Measurements from ENCODE around the gene TRIM29.
"Not testable (repeated sequence)": the region's sequence is repeated elsewhere in the genome, so short reads cannot be mapped to it uniquely, and the experiment has no call there.

Gene TRIM29

DNA sequence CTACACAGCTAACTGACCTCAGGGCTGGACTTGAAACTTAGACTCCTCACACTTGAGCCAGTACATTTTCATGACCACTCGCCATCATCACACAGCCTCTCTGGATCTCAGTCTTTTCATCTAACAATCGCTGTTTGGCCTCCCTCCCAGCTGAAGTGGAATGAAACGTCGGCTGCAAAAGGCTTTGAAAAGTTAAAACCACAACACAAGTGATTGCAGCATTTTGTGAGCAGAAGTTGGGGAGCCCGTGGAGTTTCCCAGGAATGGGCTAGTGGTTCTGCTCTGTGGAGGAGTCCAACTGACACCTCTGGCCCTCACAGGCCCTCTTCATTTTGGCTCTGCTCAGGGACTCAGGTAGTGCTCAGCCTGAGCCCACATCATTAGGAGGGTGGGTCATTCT lies 35.9 kb upstream of the TRIM29 start:
- DNase-seq (ENCODE audit: low read depth, low spot score) = no peak
- H3K4me3 ChIP-seq (ENCODE audit: low read length) = no peak overlapping the region

DNA sequence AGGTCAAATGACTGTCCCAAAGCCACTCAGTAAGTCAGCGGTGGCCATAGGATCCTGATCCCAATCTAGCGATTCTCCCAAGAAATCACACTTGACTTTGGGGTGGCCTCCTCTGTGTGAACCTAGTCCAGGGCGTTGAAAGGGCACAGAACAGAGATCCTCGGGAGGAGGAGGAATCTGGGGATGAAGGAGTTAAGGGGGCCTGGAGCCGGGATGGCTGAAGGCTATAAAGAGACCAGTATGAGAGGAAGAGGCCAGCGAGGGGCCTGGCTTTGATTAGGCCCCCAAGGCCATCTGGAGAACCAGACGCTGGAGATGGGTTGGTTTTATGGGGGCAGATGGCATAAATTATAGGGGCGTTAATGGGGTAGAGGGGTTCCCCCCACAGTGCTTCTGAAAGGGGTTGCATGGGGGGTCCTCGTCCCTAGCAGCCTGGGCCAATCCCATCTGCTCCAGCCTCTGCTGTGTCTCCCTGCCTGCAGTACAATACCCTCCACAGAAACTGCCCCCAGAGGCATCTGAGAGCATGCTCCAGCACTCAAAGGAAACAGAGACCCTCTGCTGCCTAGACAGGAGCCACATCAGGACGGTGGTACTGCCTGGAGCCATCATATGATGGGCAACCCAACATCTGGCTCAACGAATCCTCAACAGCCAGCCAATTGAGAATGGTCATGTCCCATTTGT lies 35.2 kb upstream of the TRIM29 start:
- no peak for DNase-seq (ENCODE audit: low read depth, low spot score)
- no peak overlapping the region for H3K4me3 ChIP-seq (ENCODE audit: low read length)

DNA sequence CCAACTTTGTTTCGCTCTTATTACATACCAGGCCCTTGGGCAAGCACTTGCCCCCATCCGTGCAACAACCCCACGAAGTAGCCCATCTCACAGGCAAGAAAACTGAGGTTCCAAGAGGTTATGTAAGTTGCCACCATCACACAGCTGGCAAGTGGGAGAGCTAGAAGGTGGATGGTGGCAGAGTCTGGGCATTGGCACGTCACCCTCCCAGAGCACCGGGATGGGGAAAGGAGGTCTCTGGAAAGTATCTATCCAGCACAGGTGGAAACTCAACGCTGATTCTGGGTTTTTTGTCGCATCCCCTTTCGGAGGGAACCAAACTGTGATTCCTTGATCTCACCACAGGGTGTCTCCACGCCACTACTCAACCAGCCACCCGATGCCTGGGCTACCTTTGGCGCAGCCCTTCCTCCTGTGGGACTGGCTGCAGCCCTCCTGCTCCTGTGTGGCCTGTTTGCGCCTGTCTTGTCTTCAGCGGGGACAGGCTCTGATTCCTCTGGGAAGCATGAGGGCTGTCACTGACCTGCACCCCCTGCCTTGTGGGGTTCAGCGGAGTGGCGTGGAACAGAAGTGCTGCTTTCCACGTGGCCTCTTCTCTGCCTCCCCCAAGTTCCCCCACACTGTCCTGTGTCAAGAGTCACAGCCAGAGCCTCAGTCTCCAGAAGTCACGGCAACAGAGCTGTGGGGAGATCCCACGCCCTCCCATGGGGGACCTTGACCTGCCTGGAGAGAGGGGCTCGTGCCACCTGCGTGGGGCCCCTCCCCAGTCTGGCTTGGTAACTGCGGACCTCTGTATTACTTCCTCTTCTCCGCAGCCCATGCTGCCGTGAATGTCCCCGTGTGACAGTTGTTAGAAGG lies 34.4 kb upstream of the TRIM29 start:
- peak; percentile 35 for DNase-seq (ENCODE audit: low read depth, low spot score)
- H3K4me3 ChIP-seq (ENCODE audit: low read length) = no peak overlapping the region

DNA sequence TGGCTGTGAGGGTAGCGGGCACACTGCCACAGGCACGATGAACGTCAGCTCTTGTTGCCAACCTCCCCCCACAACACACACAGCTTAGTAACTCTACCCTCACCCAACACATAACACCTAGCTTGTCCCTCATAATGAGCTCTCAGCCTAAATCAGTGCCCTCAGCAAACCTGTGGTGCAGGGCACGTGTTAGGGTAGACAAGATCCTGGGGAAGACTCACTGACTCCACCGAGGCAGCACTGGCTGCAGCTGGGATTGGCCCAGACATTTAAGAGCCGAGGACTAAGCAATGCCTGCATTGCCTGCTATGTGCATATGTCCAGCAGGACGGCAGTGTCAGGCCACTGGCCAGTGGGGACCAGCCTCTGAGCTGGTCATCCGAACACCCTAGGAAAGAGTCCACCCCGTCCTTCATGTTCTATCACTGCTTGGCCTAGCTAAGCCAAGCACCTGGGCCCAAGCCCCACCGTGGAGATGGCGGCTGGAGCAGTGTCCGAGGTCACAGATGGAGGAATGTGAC lies 32.9 kb upstream of the TRIM29 start:
- DNase-seq (ENCODE audit: low read depth, low spot score) = no peak
- H3K4me3 ChIP-seq (ENCODE audit: low read length) = no peak overlapping the region

DNA sequence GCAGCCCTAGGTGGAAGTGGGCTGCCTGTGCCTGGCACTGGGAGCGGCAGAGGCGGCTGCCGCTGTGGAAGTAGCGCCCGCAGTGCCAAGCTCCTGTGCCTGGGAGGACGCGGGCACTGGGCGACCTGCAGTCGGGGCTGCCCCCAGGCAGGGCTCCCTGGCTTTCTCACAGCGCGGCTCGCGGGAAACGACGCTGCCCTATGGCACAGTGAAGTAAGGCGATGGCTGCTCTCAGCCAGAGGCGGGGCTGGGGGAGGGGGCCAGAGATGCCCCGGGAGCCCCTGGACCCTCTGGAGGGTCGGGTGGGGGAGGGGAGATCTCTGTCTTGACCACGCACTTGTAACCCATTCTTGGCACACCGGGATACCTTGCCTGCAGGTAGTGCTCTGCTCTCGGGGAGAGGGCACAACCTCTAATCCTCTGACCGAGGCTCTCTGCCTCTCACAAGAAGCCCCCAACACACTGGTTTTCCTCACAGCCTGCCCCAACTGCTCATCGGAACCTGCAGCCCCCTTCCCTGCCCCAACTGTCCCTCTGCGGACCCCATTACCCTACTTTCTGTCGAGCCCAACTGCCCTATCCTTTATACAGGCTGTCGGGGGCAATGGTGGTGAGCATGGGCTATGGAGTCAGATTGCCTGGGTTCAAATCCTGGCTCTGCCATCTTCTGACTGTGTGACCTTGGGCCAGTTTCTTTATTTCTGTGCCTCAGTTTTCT lies 32.2 kb upstream of the TRIM29 start:
- no peak overlapping the region for H3K4me3 ChIP-seq (ENCODE audit: low read length)
- DNase-seq (ENCODE audit: low read depth, low spot score) = no peak

DNA sequence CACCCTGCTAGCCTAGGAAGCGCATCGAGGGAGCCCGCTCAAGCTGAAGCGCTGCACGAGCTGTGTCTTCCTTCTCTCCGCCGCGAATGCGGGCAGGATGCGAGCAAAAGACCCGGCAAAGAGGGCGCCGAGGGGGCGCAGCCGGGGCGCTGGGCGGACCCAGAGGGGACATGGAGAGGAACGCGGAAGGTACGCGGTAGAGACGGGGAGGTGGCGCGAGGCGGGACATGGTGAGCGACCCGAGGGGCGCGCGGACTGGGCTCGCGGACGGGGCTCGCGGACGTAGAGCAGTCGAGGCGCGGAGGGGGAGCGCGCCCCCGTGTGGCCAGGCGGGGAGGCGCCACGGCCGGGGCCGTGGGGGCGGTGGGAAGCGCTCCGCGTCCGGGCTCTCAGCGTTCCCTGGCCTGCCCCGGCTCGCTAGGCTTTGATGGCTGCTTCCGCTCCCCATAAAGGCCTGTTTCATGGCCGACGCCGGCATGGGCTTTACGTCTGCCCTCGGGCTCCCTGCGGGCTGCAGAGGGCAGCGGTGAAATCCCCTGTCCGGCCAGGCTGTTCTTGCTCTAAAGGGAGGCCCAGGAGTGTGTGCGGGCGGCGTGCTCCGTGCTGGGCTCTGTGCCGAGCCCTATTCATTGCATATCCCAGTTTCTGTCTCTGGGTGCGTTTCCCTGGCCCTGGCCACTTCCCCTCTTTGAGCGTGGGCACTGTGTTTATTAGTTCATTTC lies 31.2 kb upstream of the TRIM29 start:
- DNase-seq (ENCODE audit: low read depth, low spot score) = peak; percentile 18
- peak overlapping the region; percentile 46 for H3K4me3 ChIP-seq (ENCODE audit: low read length)

DNA sequence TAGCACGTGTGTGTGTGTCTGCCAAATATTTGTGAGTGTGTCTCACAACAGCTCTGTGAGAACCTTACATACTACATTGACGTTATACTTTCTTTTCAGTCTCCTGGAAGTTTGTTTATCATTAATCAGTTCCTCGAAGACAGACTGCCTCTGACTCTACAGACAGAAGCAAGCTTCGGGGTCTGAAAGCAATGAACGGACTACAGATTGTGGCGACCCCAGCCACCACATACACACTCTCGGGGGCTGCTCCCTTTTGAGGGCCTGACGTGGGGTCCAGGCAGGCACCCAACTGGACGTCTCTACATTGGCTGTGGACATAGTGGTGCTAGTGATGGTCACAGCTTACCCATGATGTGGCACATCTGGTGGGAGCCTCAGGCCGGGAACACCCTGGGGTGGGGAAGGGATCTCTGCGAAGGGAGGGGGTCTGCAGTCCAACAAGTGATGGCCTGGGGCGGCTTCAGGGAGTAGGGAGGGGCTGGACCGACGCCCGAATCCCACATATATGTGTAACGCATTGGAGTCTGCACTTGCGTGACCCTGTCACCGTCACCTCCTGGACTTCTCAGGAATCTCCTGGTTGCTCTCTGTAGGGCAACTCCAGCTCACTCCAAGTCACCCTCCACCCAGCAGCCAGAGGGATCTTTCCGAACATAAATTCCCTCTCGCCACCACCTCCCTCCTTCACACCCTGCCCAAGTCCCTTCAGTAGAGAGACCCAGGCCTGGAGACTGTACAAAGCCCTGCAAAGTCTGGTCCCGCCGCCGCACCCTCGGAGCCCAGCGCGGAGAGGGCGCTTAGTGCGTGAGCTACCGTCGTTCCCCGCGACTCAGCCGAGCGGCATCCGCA lies 30.4 kb upstream of the TRIM29 start:
- H3K4me3 ChIP-seq (ENCODE audit: low read length) = peak overlapping the region; percentile 46
- no peak for DNase-seq (ENCODE audit: low read depth, low spot score)

DNA sequence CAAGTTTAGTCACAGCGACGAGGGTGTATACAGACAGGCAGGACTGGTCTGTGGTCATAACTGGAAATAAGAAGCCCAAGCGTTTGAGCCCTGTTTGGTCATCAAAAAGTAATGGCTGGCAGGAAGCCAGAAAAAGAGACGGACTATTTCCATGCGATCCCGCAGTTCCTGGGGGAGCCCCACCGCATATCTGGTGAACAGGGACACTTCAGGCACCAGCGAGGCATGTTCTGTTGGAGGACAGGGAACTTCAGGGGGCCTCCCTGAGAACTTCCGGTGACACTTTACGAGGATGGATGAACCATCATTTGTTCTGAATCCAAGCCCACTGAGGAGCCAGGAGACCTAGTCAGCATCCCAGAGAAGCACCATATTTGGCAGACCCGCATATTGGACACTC lies 29.7 kb upstream of the TRIM29 start:
- no peak overlapping the region for H3K4me3 ChIP-seq (ENCODE audit: low read length)
- no peak for DNase-seq (ENCODE audit: low read depth, low spot score)

DNA sequence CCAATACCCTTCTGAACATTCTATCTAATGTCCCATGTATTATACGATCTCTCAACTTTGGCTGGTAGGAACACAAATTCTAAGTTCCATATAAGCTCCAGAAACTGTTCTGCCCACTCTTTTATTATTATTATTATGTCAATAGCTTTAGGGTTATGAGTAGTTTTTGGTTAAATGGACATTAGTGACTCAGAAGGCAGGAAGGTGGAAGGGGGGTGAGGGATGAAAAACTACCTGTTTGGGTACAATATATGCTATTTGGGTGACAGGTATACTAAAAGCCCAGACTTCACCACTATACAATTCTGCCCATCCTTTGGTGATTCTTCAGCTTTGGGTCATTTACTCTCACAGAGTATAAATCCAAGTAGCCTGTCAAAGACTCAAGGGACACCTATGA lies 22.5 kb upstream of the TRIM29 start:
- H3K4me3 ChIP-seq (ENCODE audit: low read length) = no peak overlapping the region
- no peak for DNase-seq (ENCODE audit: low read depth, low spot score)

DNA sequence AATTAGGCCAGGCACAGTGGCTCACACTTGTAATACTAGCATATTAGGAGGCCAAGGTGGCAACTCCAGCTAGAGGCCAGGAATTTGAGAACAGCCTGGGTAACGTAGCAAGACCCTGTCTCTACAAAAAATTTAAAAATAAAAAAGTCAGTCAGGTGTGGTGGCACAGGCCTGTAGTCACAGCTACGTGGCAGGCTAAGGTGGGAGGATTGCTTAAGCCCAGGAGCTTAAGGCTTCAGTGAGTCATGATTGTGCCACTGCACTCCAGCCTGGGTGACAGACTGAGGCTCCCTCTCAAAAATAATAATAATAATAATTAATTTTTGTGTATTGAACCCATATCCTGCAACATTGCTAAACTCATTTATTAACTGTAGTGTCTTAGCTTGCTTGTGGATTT lies 15.3 kb upstream of the TRIM29 start:
- H3K4me3 ChIP-seq (ENCODE audit: low read length) = no peak overlapping the region
- no peak for DNase-seq (ENCODE audit: low read depth, low spot score)

DNA sequence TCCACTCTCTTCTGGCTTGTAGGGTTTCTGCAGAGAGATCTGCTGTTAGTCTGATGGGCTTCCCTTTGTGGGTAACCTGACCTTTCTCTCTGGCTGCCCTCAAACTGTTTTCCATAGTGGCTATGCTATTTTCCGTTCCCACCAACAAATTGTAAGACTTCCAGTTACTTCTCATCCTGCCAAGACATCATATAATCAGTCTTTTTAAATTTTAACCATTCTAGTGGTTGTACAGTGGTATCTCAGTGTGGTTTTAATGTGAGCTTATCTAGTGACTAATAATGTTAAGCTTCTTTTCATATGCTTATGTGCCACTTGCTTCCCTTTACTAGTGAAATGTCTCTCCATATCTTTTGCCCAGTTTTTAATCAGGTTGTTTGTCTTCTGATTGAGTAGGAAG lies 13.6 kb upstream of the TRIM29 start:
- no peak for DNase-seq (ENCODE audit: low read depth, low spot score)
- H3K4me3 ChIP-seq (ENCODE audit: low read length) = no peak overlapping the region

DNA sequence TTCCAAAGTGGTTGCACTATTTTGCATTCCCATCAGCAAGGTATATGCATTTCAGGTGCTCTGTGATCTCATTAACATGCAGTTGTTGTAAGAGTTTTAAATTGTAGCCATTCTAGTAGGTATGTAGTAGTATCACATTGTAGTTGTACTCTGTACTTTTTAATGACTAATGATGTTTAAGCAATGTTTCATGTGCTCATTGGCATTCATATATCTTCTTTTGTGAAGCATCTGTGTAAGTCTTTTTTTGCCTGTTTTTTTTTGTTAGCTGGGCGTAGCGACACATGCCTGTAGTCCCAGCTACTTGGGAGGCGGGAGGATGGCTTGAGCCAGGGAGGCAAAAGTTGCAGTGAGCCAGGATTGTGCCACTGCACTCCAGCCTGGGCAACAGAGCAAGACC lies 11.3 kb upstream of the TRIM29 start:
- H3K4me3 ChIP-seq (ENCODE audit: low read length) = no peak overlapping the region

DNA sequence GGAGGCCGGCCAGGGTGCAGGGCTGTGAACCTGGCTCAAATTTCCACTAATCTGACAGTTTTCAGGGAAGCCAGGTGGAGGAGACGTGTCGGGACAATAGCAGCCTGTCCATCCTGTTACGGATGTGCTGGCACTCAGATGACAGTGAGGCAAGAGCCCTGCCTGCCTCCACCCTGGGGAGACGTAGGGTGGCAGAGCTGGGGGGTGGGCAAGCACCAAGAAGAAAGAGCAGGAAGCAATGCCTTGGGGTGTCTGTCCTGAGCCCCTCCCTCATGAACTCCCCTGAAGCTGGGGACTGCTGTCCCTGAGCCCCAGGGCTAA lies 10.0 kb upstream of the TRIM29 start:
- H3K4me3 ChIP-seq (ENCODE audit: low read length) = no peak overlapping the region
- DNase-seq (ENCODE audit: low read depth, low spot score) = no peak

More for the DNA sequence above, 11.3 kb upstream of the TRIM29 start:
- DNase-seq (ENCODE audit: low read depth, low spot score) = no peak

DNA sequence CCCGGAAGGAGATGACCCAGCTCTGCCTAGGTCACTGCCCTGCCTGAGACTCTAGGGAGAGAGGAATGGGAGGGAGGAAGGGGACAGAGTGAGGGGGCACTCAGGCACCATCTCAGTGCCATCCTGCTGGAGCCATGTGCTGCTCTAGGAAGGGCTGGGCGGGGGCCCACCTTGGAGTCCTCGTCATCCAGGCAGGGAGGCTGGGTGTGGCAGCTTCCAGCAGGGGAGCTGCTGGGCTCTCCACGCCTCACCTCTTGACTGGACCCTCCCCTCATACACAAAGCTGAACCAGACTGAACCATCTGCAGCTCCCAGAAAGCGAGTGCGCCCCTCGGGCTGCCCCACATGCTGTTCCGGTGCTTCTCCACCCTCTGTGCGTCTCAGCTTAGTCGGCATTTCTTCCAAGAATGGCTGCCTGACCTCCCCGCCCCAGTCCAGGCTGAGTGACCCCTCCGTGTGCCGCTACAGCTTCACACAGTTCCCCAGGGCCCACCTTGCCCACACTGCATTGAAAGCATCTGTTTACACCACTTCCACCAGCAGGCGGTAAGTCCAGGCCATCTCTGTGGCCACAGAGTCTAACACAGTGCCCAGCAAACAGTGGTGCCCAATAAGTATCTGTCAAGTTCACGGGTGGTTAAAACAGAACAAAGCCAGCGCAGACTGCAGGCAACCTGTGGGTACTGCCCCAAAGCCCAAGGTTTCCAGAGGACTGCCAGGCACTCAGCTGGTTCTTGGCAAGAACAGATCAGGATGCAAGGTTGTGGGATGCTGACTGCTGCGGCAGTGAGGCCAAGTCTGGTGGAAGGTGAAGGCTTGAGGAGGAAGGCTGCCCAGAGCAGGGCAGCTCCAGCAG lies 9.4 kb upstream of the TRIM29 start:
- no peak for DNase-seq (ENCODE audit: low read depth, low spot score)
- H3K4me3 ChIP-seq (ENCODE audit: low read length) = no peak overlapping the region

DNA sequence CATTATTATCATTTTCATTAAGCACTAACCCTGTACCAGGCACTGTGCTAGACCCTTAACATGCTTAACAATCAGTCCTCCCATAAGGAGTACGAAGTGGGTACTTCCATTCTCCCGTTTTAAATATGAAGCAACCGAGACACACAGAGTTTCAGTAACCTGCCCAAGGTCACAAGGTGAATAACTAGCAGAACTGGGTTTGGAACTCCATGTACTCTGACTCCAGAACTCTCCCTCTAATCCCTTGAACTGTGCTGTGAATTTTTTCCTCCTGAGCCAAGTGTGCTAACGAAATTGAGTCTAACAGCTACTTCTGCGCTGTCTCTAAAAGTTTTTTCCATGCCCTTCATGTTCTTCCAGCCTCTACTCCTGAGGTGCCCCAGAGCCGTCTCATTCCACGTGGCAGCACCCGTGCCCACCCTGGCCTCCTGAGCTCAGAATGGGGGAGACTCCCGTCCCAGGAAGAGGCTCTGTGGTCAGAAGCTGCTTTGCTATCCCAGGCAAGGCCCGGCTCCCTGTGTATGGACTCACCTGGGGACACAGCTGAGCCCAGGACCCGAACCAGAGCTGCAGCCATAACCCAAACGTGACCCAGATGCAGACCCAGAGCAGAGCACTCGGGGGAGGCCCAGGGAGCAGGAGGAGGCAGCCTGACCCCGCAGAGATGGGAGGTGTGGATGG lies 8.6 kb upstream of the TRIM29 start:
- H3K4me3 ChIP-seq (ENCODE audit: low read length) = no peak overlapping the region
- no peak for DNase-seq (ENCODE audit: low read depth, low spot score)

DNA sequence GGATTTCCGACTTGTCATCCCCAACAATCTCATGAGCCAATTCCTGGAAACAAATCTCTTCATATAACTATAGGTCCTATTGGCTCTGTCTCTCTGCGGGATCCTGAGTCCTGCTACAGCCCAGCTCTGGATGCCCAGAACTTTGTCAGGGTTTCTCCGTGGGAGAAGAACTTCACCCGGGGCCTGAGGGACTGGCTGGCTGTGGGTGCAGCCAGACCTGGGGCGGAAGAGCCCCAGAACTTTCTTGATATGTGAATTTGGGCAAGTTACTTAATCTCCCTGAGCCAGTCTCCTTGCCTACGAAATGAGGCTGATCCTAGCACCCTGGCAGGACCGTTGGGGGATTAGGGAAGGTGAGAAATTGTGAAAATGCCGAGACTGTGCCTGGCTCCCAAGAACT lies 6.6 kb upstream of the TRIM29 start:
- no peak overlapping the region for H3K4me3 ChIP-seq (ENCODE audit: low read length)
- no peak for DNase-seq (ENCODE audit: low read depth, low spot score)

DNA sequence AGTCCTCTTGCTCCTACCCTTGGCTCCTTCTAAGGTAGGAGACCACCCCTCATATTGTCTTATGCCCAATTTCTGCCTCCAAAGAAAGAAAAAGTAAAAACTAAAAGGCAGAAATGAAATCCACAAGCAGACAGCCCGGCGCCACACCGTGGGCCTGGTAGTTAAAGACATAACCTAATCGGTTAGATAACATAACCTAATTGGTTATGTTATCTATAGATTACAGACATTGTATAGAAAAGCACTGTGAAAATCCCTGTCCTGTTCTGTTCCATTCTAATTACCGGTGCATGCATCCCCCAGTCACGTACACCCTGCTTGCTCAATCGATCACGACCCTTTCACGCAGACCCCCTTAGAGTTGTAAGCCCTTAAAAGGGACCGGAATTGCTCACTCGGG lies 5.6 kb upstream of the TRIM29 start:
- not testable (repeated sequence) for DNase-seq (ENCODE audit: low read depth, low spot score); H3K4me3 ChIP-seq (ENCODE audit: low read length)

Measured in Jurkat, Clone E6-1 (cell line).